Activated CD4-positive, alpha-beta T cell treated with anti-CD3 and anti-CD28 coated beads, Interleukin-2, amount 10 ng/mL, durations not matched to agents 7 days and 5 days (primary cell): ENCODE data around the gene CCDC47. TPM values are rescaled to one million over a fixed set of nuclear protein-coding genes. Genes with fewer than 3 reads are reported as not detected.

Source experiments
- CTCF ChIA-PET: fragments of 350-600 bp; sonication (Branson Sonifier 250); formaldehyde crosslinking; loops from one replicate; lab custom pipeline; 2021; ENCODE audit warnings: antibody characterized with exemption; lab: Charles Lee
- POLR2A ChIA-PET: fragments of 350-600 bp; sonication (Branson Sonifier 250); formaldehyde crosslinking; loops from one replicate; lab custom pipeline; 2021; ENCODE audit warnings: antibody characterized with exemption; lab: Charles Lee
- DNase-seq: peaks from one replicate; pipeline ENCODE4 v3.0.0-alpha.2; 2020
- H3K27ac Mint-ChIP-seq: one replicate; pipeline ENCODE4 v1.8.0; 2021; ENCODE audit warnings: mild to moderate bottlenecking, moderate library complexity, mixed read lengths
- H3K27me3 Mint-ChIP-seq: one replicate; pipeline ENCODE4 v1.8.0; 2021; ENCODE audit warnings: mixed read lengths
- H3K36me3 Mint-ChIP-seq: one replicate; pipeline ENCODE4 v1.8.0; 2021; ENCODE audit warnings: low read depth, mixed read lengths
- H3K4me1 Mint-ChIP-seq: one replicate; pipeline ENCODE4 v1.8.0; 2021; ENCODE audit warnings: mixed read lengths
- H3K4me3 Mint-ChIP-seq: one replicate; pipeline ENCODE4 v1.8.0; 2021; ENCODE audit warnings: mild to moderate bottlenecking, moderate library complexity, mixed read lengths
- H3K9me3 Mint-ChIP-seq: one replicate; pipeline ENCODE4 v1.8.0; 2021; ENCODE audit warnings: mixed read lengths
- total RNA-seq, 2 experiments: library from RNA; stranded (reverse); gene quantifications; one replicate each; pipeline ENCODE4 v1.2.3, GENCODE V29; 2021

Gene CCDC47
- total RNA-seq, 2 experiments from 2014 or later: 59.2 to 65.4 TPM

GRCh38 chr17:63701456-63701820 is 72.0 kb downstream of the CCDC47 start:
- Mint-ChIP-seq H3K4me1 (peaks cover 62% of the 10 kb centered on the region), H3K27me3 (no peaks in the 10 kb centered on the region), H3K9me3 (peaks cover 3% of the 10 kb centered on the region), H3K36me3 (peaks cover 67% of the 10 kb centered on the region), H3K4me3 (peak overlapping the region; percentile 96), H3K27ac (peak overlapping the region; percentile 99)
- POLR2A ChIA-PET: interaction anchor here (0.6 to 1.0 kb wide), 2 partner anchors 41 to 142 kb away, joined by 3 to 6 read pairs; no protein-coding TSS in a partner anchor
- CTCF ChIA-PET: interaction anchor here (0.6 to 1.6 kb wide), 9 partner anchors 9 to 134 kb away, joined by 3 to 8 read pairs (median 4); no protein-coding TSS in a partner anchor
- peak; percentile 16 for DNase-seq

- POLR2A ChIA-PET: no interaction called here
Observed at GRCh38 chr17:63700528-63701455, 72.6 kb downstream of the CCDC47 start.

GRCh38 chr17:63699638-63700527 is 73.5 kb downstream of the CCDC47 start, which contains the start of gene LIMD2:
LIMD2 (minus strand) TSS chr17:63700125; CDS start chr17:63699298, 827 bp downstream.
- peaks cover 3% of the 10 kb centered on the region for H3K9me3 Mint-ChIP-seq
- H3K4me3 Mint-ChIP-seq: peak within 1 kb of the TSS; percentile 97
- no peaks in the 10 kb centered on the region for H3K27me3 Mint-ChIP-seq
- DNase-seq: peak; percentile 83
- H3K27ac Mint-ChIP-seq: peak within 1 kb of the TSS; percentile 99
- H3K4me1 Mint-ChIP-seq: peaks cover 61% of the 10 kb centered on the region
- peaks cover 68% of the 10 kb centered on the region for H3K36me3 Mint-ChIP-seq
- ChIA-PET CTCF (interaction anchor here (1.4 kb wide), 1 partner anchor 88 kb away, joined by 3 read pairs; no protein-coding TSS in a partner anchor), POLR2A (no interaction called here)

More at GRCh38 chr17:63700528-63701455, 72.6 kb downstream of the CCDC47 start:
- Mint-ChIP-seq H3K27me3 (no peaks in the 10 kb centered on the region), H3K4me1 (peaks cover 62% of the 10 kb centered on the region), H3K27ac (peak overlapping the region; percentile 99), H3K4me3 (peak overlapping the region; percentile 96), H3K36me3 (peaks cover 66% of the 10 kb centered on the region), H3K9me3 (peaks cover 3% of the 10 kb centered on the region)
- peak; percentile 51 for DNase-seq
- CTCF ChIA-PET: interaction anchor here (0.6 to 1.6 kb wide), 10 partner anchors 10 to 848 kb away, joined by 3 to 8 read pairs (median 4); no protein-coding TSS in a partner anchor

DNA sequence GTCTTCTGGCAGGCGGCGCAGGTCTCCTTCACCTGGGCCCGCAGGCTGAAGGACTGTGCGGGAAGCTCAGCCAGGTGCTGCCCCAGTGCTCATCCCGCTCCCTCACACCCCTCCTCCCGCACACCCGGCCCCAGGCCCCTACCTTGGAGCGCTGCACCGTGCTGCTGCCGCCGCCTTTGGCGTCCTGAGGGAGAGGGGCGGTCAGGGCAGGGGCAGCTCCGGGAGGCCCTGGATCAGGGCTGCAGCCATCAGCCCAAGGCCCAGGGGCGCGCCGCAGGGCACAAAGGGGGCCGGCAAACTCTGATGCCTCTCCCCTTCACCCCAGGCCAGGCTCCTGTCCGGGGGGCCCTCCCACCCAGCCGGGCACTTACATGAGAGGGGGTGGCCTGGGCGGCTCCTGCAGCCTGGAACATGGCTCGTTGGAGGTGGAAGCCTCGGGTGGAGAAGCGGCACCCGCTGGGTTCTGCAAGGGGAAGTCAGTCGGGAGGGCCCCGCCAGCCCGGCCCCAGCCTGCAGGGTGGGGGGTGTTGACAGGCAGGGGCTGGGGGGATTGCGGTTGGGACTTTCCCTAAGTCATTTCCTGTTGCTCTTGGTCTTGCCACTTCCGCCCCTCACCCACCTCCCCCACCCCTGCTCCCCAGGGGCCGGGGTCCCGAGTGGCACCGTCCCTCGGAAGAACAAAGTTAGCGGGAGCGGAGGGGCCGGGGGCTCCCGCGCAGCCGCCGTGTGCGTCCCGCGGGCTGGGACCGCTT is 74.3 kb downstream of the CCDC47 start:
- POLR2A ChIA-PET: interaction anchor here (0.9 to 1.7 kb wide), 2 partner anchors 9 to 43 kb away, joined by 3 to 8 read pairs; no protein-coding TSS in a partner anchor
- peak; percentile 94 for DNase-seq
- H3K27ac Mint-ChIP-seq: peak overlapping the region; percentile 98
- peaks cover 3% of the 10 kb centered on the region for H3K9me3 Mint-ChIP-seq
- CTCF ChIA-PET: interaction anchor here (0.6 to 3.9 kb wide), 19 partner anchors 8 to 274 kb away, joined by 3 to 21 read pairs (median 3); partner anchors contain the start of genes CCDC47, DDX42 and PSMC5
- H3K27me3 Mint-ChIP-seq: no peaks in the 10 kb centered on the region
- peaks cover 74% of the 10 kb centered on the region for H3K36me3 Mint-ChIP-seq
- peaks cover 55% of the 10 kb centered on the region for H3K4me1 Mint-ChIP-seq
- H3K4me3 Mint-ChIP-seq: peak overlapping the region; percentile 97

DNA sequence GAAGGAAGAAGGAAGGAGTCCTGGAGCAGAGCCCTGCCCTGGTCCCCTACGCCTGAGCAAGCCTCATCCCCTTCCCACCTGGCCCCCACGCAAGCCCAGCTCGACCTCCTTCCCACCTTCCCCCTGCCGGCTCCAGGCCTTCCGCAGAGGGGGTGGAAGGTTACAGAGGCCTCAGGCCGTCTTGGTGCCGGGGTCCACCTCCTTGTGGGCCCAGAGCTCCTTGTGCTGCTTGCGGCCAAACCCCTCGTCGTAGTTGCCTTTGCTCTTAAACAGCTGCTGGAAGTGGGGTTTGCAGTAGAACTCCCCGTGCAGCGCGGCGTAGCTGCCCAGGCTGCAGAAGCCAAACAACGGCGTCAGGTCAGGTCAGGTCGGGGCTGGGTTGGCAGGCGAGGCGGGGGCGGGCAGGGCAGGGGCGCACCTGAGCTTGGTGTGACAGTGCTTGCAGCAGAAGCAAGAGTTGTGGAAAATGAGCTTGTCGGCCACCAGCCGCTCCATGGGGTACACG is 75.0 kb downstream of the CCDC47 start:
- Mint-ChIP-seq H3K9me3 (peaks cover 3% of the 10 kb centered on the region), H3K36me3 (peaks cover 70% of the 10 kb centered on the region), H3K4me3 (peak overlapping the region; percentile 97), H3K4me1 (peaks cover 49% of the 10 kb centered on the region), H3K27me3 (no peaks in the 10 kb centered on the region), H3K27ac (peak overlapping the region; percentile 98)
- ChIA-PET CTCF (interaction anchor here (0.6 to 3.9 kb wide), 24 partner anchors 8 to 273 kb away, joined by 3 to 21 read pairs (median 3); partner anchors contain the start of genes CCDC47, DDX42 and PSMC5), POLR2A (interaction anchor here (0.9 to 1.7 kb wide), 2 partner anchors 10 to 44 kb away, joined by 3 to 8 read pairs; no protein-coding TSS in a partner anchor)
- DNase-seq: peak; percentile 26

- POLR2A ChIA-PET: interaction anchor here (0.6 to 1.7 kb wide), 3 partner anchors 13 to 76 kb away, joined by 3 to 8 read pairs (median 4); partner anchors contain the start of genes CCDC47 and DDX42
- peak; percentile 87 for DNase-seq
- H3K36me3 Mint-ChIP-seq: peaks cover 65% of the 10 kb centered on the region
- peaks cover 43% of the 10 kb centered on the region for H3K4me1 Mint-ChIP-seq
- no peaks in the 10 kb centered on the region for H3K27me3 Mint-ChIP-seq
- H3K9me3 Mint-ChIP-seq: peaks cover 3% of the 10 kb centered on the region
- peak overlapping the region; percentile 97 for H3K4me3 Mint-ChIP-seq
- peak overlapping the region; percentile 98 for H3K27ac Mint-ChIP-seq
- CTCF ChIA-PET: interaction anchor here (0.6 to 3.9 kb wide), 21 partner anchors 9 to 272 kb away, joined by 3 to 21 read pairs (median 3); partner anchors contain the start of genes CCDC47 and DDX42
Observed at GRCh38 chr17:63697341-63698286, 75.8 kb downstream of the CCDC47 start.

DNA sequence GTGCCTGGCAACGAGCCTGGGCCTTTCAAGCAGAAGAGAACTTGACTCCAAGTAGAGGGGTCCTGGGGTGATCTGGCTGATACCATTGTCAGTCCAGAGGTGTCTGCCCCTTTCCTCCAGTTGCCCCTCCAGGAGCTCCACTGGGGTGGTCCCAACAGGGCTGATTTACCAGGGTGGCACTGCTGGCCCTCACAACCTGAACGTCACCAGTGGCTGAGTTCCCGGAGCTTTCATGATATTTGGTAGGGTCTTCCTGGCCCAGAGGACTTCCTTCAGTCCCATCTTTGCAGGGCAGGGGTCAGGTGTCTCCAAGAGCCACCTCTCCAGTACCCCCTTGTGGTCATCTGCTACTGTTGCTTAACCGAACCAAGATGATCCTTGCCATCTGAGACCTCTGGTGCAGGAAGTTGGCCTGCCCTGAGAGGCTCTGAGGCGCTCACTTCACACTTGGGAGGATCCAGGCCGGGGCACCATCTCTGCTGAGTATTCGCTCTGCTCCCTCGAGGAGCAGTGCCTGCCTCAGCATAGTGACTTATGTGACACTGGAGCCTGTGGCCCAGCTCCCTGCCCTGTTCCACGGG is 76.9 kb downstream of the CCDC47 start:
- Mint-ChIP-seq H3K9me3 (peaks cover 1% of the 10 kb centered on the region), H3K4me1 (peaks cover 37% of the 10 kb centered on the region), H3K4me3 (peak overlapping the region; percentile 97), H3K27ac (peak overlapping the region; percentile 98), H3K36me3 (peaks cover 60% of the 10 kb centered on the region), H3K27me3 (no peaks in the 10 kb centered on the region)
- peak; percentile 52 for DNase-seq
- CTCF ChIA-PET: interaction anchor here (0.5 to 3.9 kb wide), 8 partner anchors 9 to 271 kb away, joined by 3 to 21 read pairs (median 3); partner anchors contain the start of gene MAP3K3
- POLR2A ChIA-PET: interaction anchor here (1.4 kb wide), 1 partner anchor 77 kb away, joined by 4 read pairs; the partner anchor contains the start of genes CCDC47 and DDX42

- Mint-ChIP-seq H3K27me3 (no peaks in the 10 kb centered on the region), H3K4me3 (peak overlapping the region; percentile 97), H3K27ac (peak overlapping the region; percentile 98), H3K4me1 (peaks cover 33% of the 10 kb centered on the region), H3K36me3 (peaks cover 58% of the 10 kb centered on the region), H3K9me3 (no peaks in the 10 kb centered on the region)
- POLR2A ChIA-PET: interaction anchor here (0.9 kb wide), 1 partner anchor 74 kb away, joined by 3 read pairs; no protein-coding TSS in a partner anchor
- CTCF ChIA-PET: interaction anchor here (0.5 to 3.9 kb wide), 7 partner anchors 8 to 270 kb away, joined by 3 to 21 read pairs (median 3); partner anchors contain the start of gene MAP3K3
- no peak for DNase-seq
Observed at GRCh38 chr17:63695889-63696288, 77.5 kb downstream of the CCDC47 start.
